K562 (cell line): Measurements from ENCODE around the gene POLR2L. TPM values are rescaled to one million over a fixed set of nuclear protein-coding genes. Genes with fewer than 3 reads are reported as not detected.

Experiments
- ARID3A ChIP-seq: IDR thresholded peaks from 2 replicates; pipeline ENCODE4 v1.6.1; 2012; ENCODE audit warnings: low read depth, low read length, improper control_type of control experiment, borderline replicate concordance
- COPS2 ChIP-seq: fragments of 450-650 bp; conservative IDR thresholded peaks from 2 replicates; pipeline ENCODE4 v1.6.1; 2016; ENCODE audit warnings: mild to moderate bottlenecking, moderate library complexity
- CTCFL ChIP-seq: IDR thresholded peaks from 2 replicates; pipeline ENCODE4 v1.6.1; 2011; ENCODE audit warnings: borderline replicate concordance, low read depth, mild to moderate bottlenecking, moderate library complexity, low read length; ENCODE audit not compliant: insufficient read depth, poor library complexity, severe bottlenecking
- E2F1 ChIP-seq: sonication (generic); formaldehyde crosslinking; IDR thresholded peaks from 2 replicates; pipeline ENCODE4 v1.8.1; 2023; ENCODE audit warnings: mild to moderate bottlenecking, missing genetic modification reagents, moderate library complexity
- E2F5 ChIP-seq: sonication (generic); formaldehyde crosslinking; IDR thresholded peaks from 2 replicates; pipeline ENCODE4 v1.8.0; 2022; ENCODE audit warnings: mild to moderate bottlenecking, missing genetic modification reagents
- GABPA ChIP-seq: fragments of 200-800 bp; sonication (Bioruptor generic); conservative IDR thresholded peaks from 2 replicates; pipeline ENCODE4 v1.6.1; 2016; ENCODE audit warnings: low read depth, missing genetic modification characterization, missing compliant biosample characterization
- MXI1 ChIP-seq: IDR thresholded peaks from 2 replicates; pipeline ENCODE4 v1.6.1; 2011; ENCODE audit warnings: low read depth, mild to moderate bottlenecking, improper control_type of control experiment, low read length
- PBX2 ChIP-seq, 2 experiments: IDR thresholded peaks in 1 of 2; conservative IDR thresholded peaks in 1 of 2; 2 replicates each; pipeline ENCODE4 v1.6.1; 2016; ENCODE audit warnings: low read depth in 2 of 2, mild to moderate bottlenecking in 1 of 2, missing compliant biosample characterization in 1 of 2, missing genetic modification characterization in 1 of 2, moderate library complexity in 1 of 2
- POLR3G ChIP-seq: IDR thresholded peaks from 2 replicates; pipeline ENCODE4 v1.6.1; 2011; ENCODE audit not compliant: insufficient read length, insufficient replicate concordance; ENCODE audit errors: extremely low read depth
- PURB ChIP-seq: sonication (generic); formaldehyde crosslinking; IDR thresholded peaks from 2 replicates; pipeline ENCODE4 v1.9.0; 2021; ENCODE audit warnings: low read depth, mild to moderate bottlenecking, missing genetic modification reagents
- RBFOX2 ChIP-seq: fragments of 200-400 bp; formaldehyde crosslinking; IDR thresholded peaks from 2 replicates; pipeline ENCODE4 v1.6.1; 2017; ENCODE audit warnings: low read depth, mild to moderate bottlenecking, low read length, moderate library complexity
- TCF7 ChIP-seq: sonication (generic); IDR thresholded peaks from 2 replicates; pipeline ENCODE4 v1.6.1; 2016; ENCODE audit warnings: antibody characterized with exemption, borderline replicate concordance
- TSC22D4 ChIP-seq: fragments of 450-650 bp; IDR thresholded peaks from 2 replicates; pipeline ENCODE4 v1.6.1; 2016; ENCODE audit warnings: missing genetic modification characterization, missing biosample characterization, control low read depth
- ZNF143 ChIP-seq: sonication (generic); formaldehyde crosslinking; IDR thresholded peaks from 2 replicates; pipeline ENCODE4 v1.9.0; 2022; ENCODE audit warnings: mild to moderate bottlenecking, missing genetic modification reagents
- polyA plus RNA-seq, 8 experiments: library from polyadenylated mRNA; depleted of rRNA in 4 of 8; stranded (reverse) in 5 of 8; unstranded in 3 of 8; fragments of >200 nt; fragmentation: Nextera tagmentation in 2 of 8; fragmentation: Illumina TruSeq in 1 of 8; extraction: Ambion mirVana in 2 of 8; extraction: Trizol in 1 of 8; gene quantifications; 2 replicates each; pipeline versions ENCODE4 v1.2.1 to v1.2.3, GENCODE V29; 2011 to 2014; ENCODE audit warnings: inconsistent platforms in 1 of 8, missing spikeins in 1 of 8
- total RNA-seq, 7 experiments: library from RNA; depleted of rRNA in 6 of 7; stranded (reverse); fragments of >200 nt in 6 of 7; fragmentation: Illumina TruSeq in 2 of 7; extraction: Trizol in 2 of 7; gene quantifications; 2 replicates each; pipeline versions ENCODE4 v1.2.1 to v1.2.3, GENCODE V29; 2011 to 2021; ENCODE audit warnings: low replicate concordance in 1 of 7
- TF ChIP-seq, protein P1 (sequence below): fragments of 250-450 bp; sonication (Bioruptor Pico); IDR thresholded peaks from 2 replicates; pipeline ENCODE4 v1.4.0; 2020

The POLR2L gene
- total and polyA plus RNA-seq, 9 of the 15 experiments (the other 6 are each of a cell fraction or from before 2014, with no cell fraction given), result 38.3 to 688 (median 108) TPM

- no peak for TF ChIP-seq E2F1
- no peak for TF ChIP-seq E2F5 (CRISPR knock-in tag)
- TF ChIP-seq COPS2, result no peak
- no peak for TF ChIP-seq TCF7
- TF ChIP-seq, protein P1, sequence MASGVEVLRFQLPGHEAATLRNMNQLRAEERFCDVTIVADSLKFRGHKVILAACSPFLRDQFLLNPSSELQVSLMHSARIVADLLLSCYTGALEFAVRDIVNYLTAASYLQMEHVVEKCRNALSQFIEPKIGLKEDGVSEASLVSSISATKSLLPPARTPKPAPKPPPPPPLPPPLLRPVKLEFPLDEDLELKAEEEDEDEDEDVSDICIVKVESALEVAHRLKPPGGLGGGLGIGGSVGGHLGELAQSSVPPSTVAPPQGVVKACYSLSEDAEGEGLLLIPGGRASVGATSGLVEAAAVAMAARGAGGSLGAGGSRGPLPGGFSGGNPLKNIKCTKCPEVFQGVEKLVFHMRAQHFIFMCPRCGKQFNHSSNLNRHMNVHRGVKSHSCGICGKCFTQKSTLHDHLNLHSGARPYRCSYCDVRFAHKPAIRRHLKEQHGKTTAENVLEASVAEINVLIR, result no peak
- no peak for TF ChIP-seq CTCFL
- TF ChIP-seq MXI1, result no peak
- no peak for TF ChIP-seq POLR3G
- no peak for TF ChIP-seq PBX2 (CRISPR knock-in tag; IDR thresholded peaks at IDR 0.05; ENCODE audit: low read depth)
- no peak for TF ChIP-seq PBX2 (tag; conservative IDR thresholded peaks at IDR 0.05; ENCODE audit: low read depth)
- peak; percentile 10; the same call in 1 of the 2 replicates for TF ChIP-seq RBFOX2
- no peak for TF ChIP-seq PURB (CRISPR knock-in tag)
- no peak for TF ChIP-seq TSC22D4
- 0 out of 2 replicates have a peak, but pooled peaks have one; percentile 16 for TF ChIP-seq GABPA (tag)
- TF ChIP-seq ARID3A, result no peak
- no peak for TF ChIP-seq ZNF143 (CRISPR knock-in tag)
Observed at GRCh38 chr11:832529-833113, 9.7 kb downstream of the POLR2L start, which contains the start of gene CD151 (continued).
